Fibroblast of upper back skin (primary cell): ENCODE results near the gene CLDN10.
A peak's percentile ranks its signal among the peaks of the same experiment; 100 is the strongest.

ENCODE experiments used
- DNase-seq: peaks from one replicate; pipeline ENCODE4 v3.0.0-alpha.2; 2013

Gene CLDN10

DNA sequence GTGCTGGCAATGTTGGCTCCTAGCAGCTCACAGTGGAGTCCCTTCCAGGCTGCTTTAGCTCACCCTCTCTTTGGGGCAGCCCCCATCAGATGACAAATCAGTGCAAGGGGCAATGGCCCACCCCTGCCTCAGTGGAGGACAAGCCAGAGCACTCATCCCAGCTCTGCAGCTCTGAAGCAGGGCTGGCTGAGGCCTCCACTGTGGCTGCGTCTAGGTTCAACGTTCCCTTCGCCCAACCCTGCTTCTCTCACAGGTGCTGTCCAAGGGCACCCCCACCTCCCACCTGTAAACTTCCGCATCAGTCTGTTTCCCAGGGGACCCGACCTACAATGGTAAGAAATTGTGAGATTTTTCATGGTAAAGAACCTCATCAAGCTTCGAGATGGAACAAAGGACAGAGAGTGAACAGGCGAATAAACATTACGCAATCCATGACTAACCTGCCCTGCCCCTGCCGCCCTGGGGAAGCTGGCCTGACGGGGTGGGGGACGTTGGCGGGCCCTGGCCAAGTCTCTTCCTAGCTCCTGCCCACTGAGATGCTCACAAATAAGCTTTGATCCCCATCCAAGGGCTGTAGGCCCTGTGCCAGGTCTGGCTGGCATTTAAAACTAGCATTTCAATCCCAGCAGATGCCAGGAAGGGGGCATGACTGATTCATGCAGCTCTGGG lies 51.5 kb downstream of the CLDN10 start:
- DNase-seq, result no peak

- DNase-seq, result no peak
These were observed 52.0 kb downstream of the CLDN10 start for GRCh38 chr13:95604556-95604915.

DNA sequence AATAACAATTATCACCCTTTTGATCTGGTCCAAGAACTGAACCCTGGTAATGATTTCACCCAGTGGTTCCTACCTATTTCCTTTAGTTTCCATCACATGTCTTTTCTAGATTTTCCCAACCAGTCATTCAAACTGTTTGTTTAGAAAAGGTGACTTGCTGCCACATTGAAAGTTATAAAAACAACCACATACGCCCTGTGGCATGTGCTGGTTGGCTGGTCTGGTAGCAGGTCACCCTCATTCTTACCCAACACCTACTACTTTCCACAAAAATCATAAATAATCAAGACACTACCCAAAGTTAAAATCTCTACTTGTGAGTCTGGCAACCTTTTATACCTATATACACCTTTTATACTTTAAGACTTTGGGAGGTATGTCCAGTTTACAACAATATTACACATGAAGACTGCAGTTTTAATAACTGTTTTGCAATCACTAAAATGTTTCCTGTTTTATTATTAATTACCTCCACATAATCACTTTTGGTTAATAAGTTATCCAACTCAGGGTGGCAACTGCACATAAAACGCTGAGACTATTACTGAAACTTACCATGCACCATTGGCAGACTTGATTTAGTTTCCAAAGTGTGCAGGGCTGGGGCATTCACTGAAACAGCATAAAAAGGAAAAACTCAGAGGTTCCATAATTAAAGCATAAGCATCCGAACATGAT lies 53.1 kb downstream of the CLDN10 start:
- DNase-seq, result no peak

GRCh38 chr13:95607366-95607765 lies 54.8 kb downstream of the CLDN10 start:
- peak; percentile 32 for DNase-seq

- DNase-seq, result no peak
These were observed 56.3 kb downstream of the CLDN10 start for GRCh38 chr13:95608640-95609323.

DNA sequence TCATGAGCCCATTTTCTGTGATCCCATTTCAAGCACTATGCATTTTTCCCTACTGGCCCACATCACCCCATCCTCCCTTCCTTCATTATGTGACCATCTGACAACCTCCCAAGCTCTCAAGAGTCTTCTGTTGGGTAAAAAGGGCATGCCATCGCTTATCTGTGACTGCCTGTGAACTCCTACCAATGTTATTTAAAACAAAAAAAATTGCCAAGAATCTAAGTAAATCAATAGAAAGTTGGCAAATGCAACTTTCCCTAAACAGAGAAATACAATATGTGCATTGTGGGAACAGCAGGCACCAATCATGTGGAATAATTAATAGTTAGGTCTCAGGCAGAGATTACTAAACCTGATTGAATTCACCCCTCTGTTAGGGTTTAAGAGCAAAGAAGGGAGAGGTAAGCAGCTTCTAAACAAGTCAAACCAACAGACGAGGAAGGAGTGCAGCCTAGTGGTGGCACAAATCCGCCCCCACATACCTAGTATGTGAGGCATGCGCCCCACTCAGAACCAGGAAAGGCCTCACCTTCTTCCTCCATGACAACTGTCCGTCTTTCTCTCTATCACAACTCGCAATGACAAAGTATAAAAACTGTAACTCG lies 62.2 kb downstream of the CLDN10 start:
- no peak for DNase-seq

GRCh38 chr13:95615539-95615938 lies 63.0 kb downstream of the CLDN10 start:
- DNase-seq, result no peak

DNA sequence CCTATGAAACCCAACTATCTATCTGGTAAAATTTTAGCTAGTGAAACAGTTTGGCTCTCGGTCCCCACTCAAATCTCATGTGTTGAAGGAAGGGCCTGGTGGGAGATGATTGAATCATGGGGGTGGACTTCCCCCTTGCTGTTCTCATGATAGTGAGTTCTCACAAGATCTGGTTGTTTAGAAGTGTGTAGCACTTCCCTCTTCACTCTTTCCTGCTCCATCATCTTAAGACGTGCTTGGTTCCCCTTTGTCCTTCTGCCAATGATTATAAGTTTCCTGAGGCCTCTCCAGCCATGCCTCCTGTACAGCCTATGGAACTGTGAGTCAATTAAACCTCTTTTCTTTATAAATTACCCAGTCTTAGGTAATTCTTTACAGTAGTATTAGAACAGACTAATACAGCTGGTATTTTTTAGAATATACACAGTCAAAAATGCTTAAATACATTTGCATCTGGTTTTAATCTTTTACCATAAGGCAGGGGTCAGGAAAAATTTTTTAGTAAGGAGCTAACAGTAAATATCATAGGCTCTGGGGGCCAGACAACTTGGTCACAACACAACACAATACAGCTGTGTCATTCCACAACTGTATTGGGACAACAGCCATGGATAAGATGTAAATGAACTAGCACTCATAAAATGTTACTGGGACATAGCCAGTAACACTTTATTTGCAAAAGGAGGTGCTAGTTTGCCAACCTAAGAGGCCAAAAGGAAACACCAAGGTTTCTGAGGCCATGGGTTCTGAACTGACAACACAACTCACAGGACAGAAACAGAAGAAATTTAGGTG lies 67.7 kb downstream of the CLDN10 start:
- DNase-seq, result no peak

GRCh38 chr13:95620825-95621498 lies 68.4 kb downstream of the CLDN10 start:
- no peak for DNase-seq

DNA sequence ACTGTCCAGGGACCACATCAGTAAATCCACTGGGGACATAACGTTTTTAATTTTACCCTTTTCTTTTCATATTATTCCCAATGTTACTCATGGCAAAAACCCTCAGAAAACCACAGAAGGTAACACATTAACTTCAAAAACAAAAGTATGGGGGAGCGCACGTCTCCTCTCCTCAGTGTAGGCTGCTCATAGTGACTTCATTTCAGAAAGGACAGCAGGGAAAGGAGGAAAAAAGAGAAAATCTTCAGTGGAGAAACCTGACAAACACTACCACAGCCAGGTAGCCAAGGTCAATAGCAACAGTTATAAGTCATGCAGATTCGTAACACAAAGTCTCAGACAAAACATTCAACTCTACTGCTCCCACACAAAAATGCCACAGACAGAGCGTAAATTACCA lies 70.6 kb downstream of the CLDN10 start:
- DNase-seq, result no peak

DNA sequence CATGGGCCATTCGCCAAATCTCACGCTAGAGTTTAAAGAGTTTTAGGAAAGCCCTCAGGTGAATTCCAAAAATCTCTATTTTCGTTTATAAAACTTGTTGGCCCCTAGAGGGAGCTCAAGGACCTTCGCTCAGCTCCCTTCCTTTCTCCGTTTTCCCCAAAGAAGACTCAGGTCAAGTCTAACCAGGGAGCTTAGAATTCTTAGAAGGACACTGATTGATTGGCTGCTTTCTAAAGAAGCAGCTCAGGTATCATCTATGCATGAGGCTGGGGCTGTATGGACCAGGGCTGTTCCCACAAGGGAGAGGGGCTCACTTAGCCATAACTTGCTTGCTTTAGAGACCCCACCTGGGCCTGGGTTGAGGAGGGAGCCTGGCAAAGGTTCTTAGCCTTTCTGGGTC lies 71.5 kb downstream of the CLDN10 start:
- peak; percentile 63 for DNase-seq

- DNase-seq, result no peak
These were observed 74.2 kb downstream of the CLDN10 start for GRCh38 chr13:95626768-95627167.

GRCh38 chr13:95627590-95627989 lies 75.1 kb downstream of the CLDN10 start:
- DNase-seq, result peak; percentile 67

GRCh38 chr13:95628488-95628887 lies 76.0 kb downstream of the CLDN10 start:
- no peak for DNase-seq

- no peak for DNase-seq
These were observed 76.6 kb downstream of the CLDN10 start for GRCh38 chr13:95629071-95629470.
